Activated CD4-positive, alpha-beta memory T cell treated with anti-CD3 and anti-CD28 coated beads, Interleukin-2, amount 10 ng/mL, durations not matched to agents 7 days and 5 days (primary cell): Measurements from ENCODE around the gene DNAJB8. TPM values are rescaled to one million over a fixed set of nuclear protein-coding genes. Genes with fewer than 3 reads are reported as not detected.

ENCODE experiments used
- CTCF ChIA-PET: fragments of 350-600 bp; sonication (Branson Sonifier 250); formaldehyde crosslinking; loops from one replicate; lab custom pipeline; 2021; ENCODE audit warnings: antibody characterized with exemption, inconsistent platforms; lab: Charles Lee
- POLR2A ChIA-PET: fragments of 350-600 bp; sonication (Branson Sonifier 250); formaldehyde crosslinking; loops from one replicate; lab custom pipeline; 2021; ENCODE audit warnings: antibody characterized with exemption; lab: Charles Lee
- DNase-seq: peaks from one replicate; pipeline ENCODE4 v3.0.0-alpha.2; 2020
- H3K27ac Mint-ChIP-seq: one replicate; pipeline ENCODE4 v1.8.0; 2021; ENCODE audit warnings: mild to moderate bottlenecking, mixed read lengths
- H3K27me3 Mint-ChIP-seq: one replicate; pipeline ENCODE4 v1.8.0; 2021; ENCODE audit warnings: mixed read lengths
- H3K36me3 Mint-ChIP-seq: one replicate; pipeline ENCODE4 v1.8.0; 2021; ENCODE audit warnings: low read depth, mixed read lengths
- H3K4me1 Mint-ChIP-seq: one replicate; pipeline ENCODE4 v1.8.0; 2021; ENCODE audit warnings: mixed read lengths
- H3K4me3 Mint-ChIP-seq: one replicate; pipeline ENCODE4 v1.8.0; 2021; ENCODE audit warnings: mild to moderate bottlenecking, mixed read lengths
- H3K9me3 Mint-ChIP-seq: one replicate; pipeline ENCODE4 v1.8.0; 2021; ENCODE audit warnings: mixed read lengths
- total RNA-seq, 2 experiments: library from RNA; stranded (reverse); gene quantifications; one replicate each; pipeline ENCODE4 v1.2.3, GENCODE V29; 2021

The DNAJB8 gene
- total RNA-seq, 2 experiments from 2014 or later = not detected

DNA sequence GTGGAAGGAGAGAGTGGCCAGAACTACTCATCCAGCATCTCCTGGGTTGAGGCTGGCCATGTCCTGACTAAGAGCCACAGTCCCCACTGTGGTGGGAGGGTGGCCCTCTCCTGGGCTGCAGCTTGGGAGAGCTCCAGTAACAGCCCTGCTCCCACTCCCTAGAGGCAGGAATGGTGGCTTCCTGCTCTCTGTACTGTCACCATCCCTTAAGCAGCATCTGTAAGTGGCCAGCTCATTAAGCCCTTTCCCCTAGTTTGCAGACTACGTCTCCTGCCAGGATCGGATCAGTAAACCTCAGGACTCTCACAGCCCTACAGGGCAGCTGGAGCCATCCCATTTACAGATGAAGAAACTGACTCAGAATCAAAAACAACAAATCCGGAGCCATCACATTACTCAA is 30.5 kb downstream of the DNAJB8 start:
- POLR2A ChIA-PET = no interaction called here
- CTCF ChIA-PET = interaction anchor here (1.2 kb wide), 1 partner anchor 9 kb away, joined by 3 read pairs; no protein-coding TSS in a partner anchor
- H3K4me1 Mint-ChIP-seq = peaks cover 5% of the 10 kb centered on the region
- no peak overlapping the region for H3K4me3 Mint-ChIP-seq
- no peaks in the 10 kb centered on the region for H3K9me3 Mint-ChIP-seq
- H3K27ac Mint-ChIP-seq = no peak overlapping the region
- H3K27me3 Mint-ChIP-seq = peaks cover 43% of the 10 kb centered on the region
- no peak for DNase-seq
- H3K36me3 Mint-ChIP-seq = no peaks in the 10 kb centered on the region

DNA sequence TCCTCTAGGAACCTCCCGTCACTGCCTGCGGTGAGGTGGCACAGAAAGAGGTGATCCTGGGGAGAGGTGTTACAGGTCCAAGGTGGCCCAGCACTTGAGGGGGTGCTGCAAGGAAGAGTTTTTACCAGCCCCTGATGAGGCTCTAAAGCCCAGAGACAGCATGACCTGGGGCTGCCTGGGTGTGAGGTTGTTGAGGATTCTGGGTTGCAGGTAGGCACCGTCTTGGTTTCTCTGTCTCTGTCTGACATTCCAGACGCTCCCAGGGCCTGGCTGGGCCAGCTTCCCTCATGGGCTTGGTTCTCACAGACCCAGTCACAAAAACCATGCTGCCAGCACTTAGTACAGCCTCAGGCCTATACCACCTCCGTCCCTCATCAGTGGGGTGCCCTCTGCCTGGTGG is 31.1 kb downstream of the DNAJB8 start:
- Mint-ChIP-seq H3K4me1 (peaks cover 5% of the 10 kb centered on the region), H3K27me3 (peaks cover 50% of the 10 kb centered on the region), H3K36me3 (no peaks in the 10 kb centered on the region), H3K27ac (no peak overlapping the region), H3K9me3 (no peaks in the 10 kb centered on the region), H3K4me3 (no peak overlapping the region)
- ChIA-PET CTCF (no interaction called here), POLR2A (no interaction called here)
- no peak for DNase-seq

DNA sequence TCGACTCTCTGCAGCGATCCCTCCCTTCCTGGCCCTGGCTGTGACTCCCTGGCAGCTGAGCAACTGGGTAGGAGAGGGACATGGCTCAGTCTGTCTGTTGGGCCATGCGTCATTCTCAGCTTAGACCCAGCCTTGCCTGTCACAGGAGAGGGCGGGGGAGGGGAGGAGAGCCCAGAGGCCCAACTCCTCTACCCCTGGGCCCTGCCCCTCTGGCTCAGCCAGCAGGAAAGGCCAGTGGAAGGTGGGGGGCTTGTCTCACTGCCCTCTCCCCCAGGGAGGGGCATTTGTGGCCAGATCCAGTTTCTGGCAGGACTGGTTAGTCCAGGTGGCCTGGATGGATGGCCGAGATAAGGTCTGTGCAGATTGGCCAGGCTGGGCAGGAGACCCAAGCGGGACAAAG is 31.6 kb downstream of the DNAJB8 start:
- no peaks in the 10 kb centered on the region for H3K9me3 Mint-ChIP-seq
- H3K27me3 Mint-ChIP-seq = peaks cover 52% of the 10 kb centered on the region
- H3K4me3 Mint-ChIP-seq = no peak overlapping the region
- ChIA-PET POLR2A (no interaction called here), CTCF (no interaction called here)
- no peak overlapping the region for H3K27ac Mint-ChIP-seq
- no peaks in the 10 kb centered on the region for H3K36me3 Mint-ChIP-seq
- H3K4me1 Mint-ChIP-seq = peaks cover 5% of the 10 kb centered on the region
- DNase-seq = no peak

DNA sequence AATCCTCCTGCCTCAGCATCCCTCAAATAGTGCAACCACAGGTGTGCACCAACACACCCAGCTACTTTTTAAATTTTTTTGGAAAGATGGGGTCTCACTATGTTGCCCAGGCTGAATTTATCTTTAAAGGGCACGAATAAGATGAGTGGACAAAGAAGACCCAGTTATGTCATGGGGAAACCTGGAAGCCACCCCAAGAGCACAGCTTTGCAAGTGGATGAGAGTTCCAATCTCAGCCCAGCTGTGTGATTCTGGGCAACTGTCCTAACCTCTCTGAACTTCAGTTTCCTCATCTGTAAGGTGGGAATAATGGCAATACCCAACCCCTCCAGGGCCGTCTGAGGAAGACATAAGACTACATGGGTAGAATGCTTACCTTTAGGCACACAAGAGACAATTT is 32.2 kb downstream of the DNAJB8 start:
- Mint-ChIP-seq H3K27me3 (peaks cover 51% of the 10 kb centered on the region), H3K36me3 (no peaks in the 10 kb centered on the region), H3K27ac (no peak overlapping the region), H3K4me1 (peaks cover 5% of the 10 kb centered on the region), H3K9me3 (no peaks in the 10 kb centered on the region), H3K4me3 (no peak overlapping the region)
- no peak for DNase-seq
- POLR2A ChIA-PET = no interaction called here
- CTCF ChIA-PET = no interaction called here

DNA sequence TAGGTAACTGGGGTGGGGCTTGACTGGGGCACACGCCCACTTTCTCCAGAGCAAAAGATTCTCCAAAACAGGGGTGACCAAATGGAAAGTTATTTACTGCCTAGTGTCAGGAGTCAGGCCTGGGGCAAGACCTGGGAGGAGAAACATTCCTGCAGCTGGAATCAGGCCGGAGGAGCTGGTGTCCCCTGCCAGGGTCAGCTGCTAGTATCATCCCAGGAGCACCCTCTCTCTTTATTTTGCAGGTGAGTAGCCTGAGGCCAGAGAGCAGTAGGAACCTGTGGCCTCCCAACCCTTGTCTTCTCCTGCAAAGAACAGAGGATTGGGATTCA is 32.9 kb downstream of the DNAJB8 start:
- Mint-ChIP-seq H3K4me1 (peaks cover 5% of the 10 kb centered on the region), H3K36me3 (no peaks in the 10 kb centered on the region), H3K4me3 (no peak overlapping the region), H3K9me3 (no peaks in the 10 kb centered on the region), H3K27me3 (peaks cover 50% of the 10 kb centered on the region), H3K27ac (no peak overlapping the region)
- POLR2A ChIA-PET = no interaction called here
- no peak for DNase-seq
- CTCF ChIA-PET = no interaction called here

DNA sequence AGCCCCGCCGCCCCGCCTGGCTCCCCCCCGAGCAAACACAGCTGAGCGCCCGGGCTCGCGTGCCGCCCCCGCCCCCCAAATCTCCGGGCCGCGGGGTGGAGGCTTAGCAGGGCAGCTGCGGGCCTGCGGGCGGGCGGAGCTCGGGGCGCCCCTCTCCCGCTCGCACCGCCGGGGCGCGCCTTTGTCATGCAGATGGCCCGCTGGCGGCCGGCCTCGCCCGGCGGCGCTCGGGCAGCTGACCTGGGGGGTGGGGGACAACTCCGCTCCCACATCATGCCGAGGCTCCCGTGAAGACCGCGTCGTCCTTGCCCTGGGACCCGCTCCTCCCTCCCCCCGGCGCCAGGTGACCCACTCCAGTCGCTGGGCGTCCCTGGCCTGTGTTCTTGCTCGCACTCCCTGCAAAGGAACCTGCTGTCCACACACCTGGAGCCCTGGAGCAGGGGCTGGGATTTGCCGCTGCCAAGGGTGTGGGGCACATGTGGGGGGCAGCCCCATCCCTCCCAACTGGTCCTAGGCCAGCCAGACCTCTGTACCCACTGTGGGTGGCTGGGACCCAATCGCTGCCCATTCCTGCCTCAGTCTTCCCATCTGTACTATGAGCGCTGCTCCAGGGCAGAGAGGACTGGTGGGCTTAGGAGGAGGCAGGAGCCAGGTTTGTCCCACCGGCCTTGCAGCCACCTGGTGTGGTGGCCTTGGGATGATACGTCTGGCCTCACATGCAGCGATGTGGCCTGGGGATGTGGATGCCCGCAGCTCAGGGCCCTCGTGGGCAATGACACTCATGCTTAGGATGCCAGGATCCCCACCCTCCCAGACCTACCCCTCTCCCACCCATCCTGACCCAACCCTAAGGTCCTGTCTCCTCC is 33.5 kb downstream of the DNAJB8 start:
- H3K4me1 Mint-ChIP-seq = peaks cover 5% of the 10 kb centered on the region
- no peak overlapping the region for H3K4me3 Mint-ChIP-seq
- no peak for DNase-seq
- H3K9me3 Mint-ChIP-seq = no peaks in the 10 kb centered on the region
- ChIA-PET CTCF (no interaction called here), POLR2A (no interaction called here)
- H3K36me3 Mint-ChIP-seq = no peaks in the 10 kb centered on the region
- H3K27ac Mint-ChIP-seq = no peak overlapping the region
- H3K27me3 Mint-ChIP-seq = peaks cover 48% of the 10 kb centered on the region

DNA sequence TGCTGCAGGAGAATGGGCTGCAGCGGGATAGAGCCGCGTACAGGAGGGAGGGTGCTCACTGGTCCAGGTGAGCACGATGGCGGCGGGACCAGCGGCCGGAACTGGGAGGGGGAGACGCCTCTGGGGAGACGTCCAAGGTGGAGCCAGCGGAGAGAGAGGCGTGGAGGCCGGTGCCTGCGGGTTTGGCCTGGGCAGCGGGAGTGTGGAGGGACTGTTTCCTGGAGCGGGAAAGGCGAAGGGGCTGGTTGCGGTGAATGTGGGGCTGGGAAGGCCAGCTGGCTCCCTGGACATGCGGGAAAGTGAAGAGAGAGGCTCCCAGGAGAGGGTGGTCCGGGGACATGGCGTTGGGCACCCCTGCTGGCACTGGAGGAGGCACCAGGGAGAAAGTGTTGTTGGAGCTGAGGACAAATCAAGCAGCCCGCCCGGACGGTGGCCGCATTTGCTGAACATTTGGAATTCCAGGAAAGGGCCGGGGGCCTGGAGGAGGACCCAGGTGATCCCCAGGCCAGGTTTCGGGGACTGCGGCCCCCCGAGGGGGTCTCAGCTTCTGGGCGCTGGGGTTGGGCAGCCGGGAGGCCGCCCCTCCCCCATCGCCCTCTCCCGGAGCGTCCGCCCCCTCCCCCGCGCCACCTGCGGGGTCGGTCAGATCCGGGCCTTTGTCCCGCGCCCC is 34.3 kb downstream of the DNAJB8 start:
- POLR2A ChIA-PET = no interaction called here
- Mint-ChIP-seq H3K4me3 (no peak overlapping the region), H3K27me3 (peaks cover 49% of the 10 kb centered on the region)

DNA sequence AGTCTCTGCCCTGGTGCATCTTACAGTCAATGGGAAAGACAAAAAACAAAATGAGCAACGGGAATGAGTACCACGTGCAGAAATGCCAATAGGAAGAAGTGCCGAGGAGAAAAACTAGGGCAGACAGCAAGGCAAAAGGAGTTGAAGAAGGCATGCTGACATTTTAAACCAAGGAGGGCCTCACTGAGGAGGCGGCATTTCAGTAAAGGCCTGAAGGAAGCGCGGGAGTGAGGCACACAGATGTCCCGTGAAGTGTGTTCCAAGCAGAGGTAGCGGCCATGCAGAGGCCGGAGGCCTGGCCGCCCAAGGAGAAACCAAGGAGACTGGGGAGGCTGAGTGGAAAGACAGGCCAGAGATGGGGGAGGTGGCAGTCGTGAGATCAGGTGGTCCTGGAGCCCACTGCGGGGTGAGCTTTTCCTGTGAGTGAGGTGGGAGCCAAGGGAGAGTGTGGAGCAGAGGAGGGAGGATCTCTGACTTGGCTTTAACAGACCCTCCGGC is 34.8 kb downstream of the DNAJB8 start:
- H3K4me3 Mint-ChIP-seq = no peak overlapping the region
- H3K27ac Mint-ChIP-seq = no peak overlapping the region
- DNase-seq = no peak
- H3K4me1 Mint-ChIP-seq = peaks cover 5% of the 10 kb centered on the region
- H3K9me3 Mint-ChIP-seq = no peaks in the 10 kb centered on the region
- POLR2A ChIA-PET = no interaction called here
- CTCF ChIA-PET = no interaction called here
- H3K27me3 Mint-ChIP-seq = peaks cover 52% of the 10 kb centered on the region
- no peaks in the 10 kb centered on the region for H3K36me3 Mint-ChIP-seq

More for the DNA sequence above, 34.3 kb downstream of the DNAJB8 start:
- no peaks in the 10 kb centered on the region for H3K36me3 Mint-ChIP-seq
- peaks cover 5% of the 10 kb centered on the region for H3K4me1 Mint-ChIP-seq
- no peak overlapping the region for H3K27ac Mint-ChIP-seq
- H3K9me3 Mint-ChIP-seq = no peaks in the 10 kb centered on the region
- no peak for DNase-seq
- CTCF ChIA-PET = no interaction called here

DNA sequence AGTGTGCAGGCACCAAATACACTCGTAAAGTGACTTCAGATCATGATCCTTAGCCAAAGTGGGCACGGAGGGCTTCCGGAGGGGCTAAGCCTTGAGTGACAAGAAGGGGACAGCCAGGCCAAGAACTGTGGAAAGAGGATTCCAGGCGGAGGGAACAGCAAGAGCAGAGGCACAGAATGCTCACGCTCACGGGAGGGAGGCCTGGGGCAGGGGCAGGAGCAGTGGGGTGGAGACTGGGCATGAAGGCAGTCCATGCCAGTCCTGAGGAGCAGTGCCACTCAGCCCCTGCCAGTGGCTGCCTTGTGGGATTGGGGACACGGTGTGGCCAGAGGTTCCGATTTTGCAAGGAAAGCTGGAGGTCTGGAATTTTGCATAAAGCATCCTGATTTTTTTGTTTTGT is 36.0 kb downstream of the DNAJB8 start:
- H3K4me1 Mint-ChIP-seq = peaks cover 5% of the 10 kb centered on the region
- POLR2A ChIA-PET = no interaction called here
- no peak for DNase-seq
- no peaks in the 10 kb centered on the region for H3K36me3 Mint-ChIP-seq
- H3K27ac Mint-ChIP-seq = no peak overlapping the region
- H3K4me3 Mint-ChIP-seq = no peak overlapping the region
- H3K27me3 Mint-ChIP-seq = peaks cover 41% of the 10 kb centered on the region
- H3K9me3 Mint-ChIP-seq = no peaks in the 10 kb centered on the region
- CTCF ChIA-PET = no interaction called here

DNA sequence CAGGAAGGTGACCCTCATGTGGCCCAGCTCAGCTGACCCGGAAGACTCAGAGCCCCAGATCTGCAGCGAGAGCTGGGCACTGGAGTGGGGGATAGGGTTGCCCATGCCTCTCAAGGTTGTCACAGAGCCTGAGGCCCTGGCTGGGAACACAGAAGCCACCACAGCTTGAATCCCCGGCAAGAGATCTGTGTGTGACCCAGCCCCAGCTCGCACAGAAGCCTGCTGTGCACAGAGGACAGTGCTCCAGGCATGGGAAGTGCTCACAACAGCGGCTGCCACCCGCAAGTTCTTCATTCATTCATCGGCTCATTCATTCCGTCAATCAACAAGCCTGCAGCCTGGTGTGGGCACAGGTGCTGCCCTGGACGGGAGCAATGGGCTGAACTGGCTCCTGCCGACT is 36.4 kb downstream of the DNAJB8 start:
- Mint-ChIP-seq H3K27me3 (peaks cover 41% of the 10 kb centered on the region), H3K27ac (no peak overlapping the region), H3K4me1 (peaks cover 5% of the 10 kb centered on the region), H3K9me3 (no peaks in the 10 kb centered on the region), H3K4me3 (no peak overlapping the region), H3K36me3 (no peaks in the 10 kb centered on the region)
- ChIA-PET POLR2A (no interaction called here), CTCF (no interaction called here)
- no peak for DNase-seq

DNA sequence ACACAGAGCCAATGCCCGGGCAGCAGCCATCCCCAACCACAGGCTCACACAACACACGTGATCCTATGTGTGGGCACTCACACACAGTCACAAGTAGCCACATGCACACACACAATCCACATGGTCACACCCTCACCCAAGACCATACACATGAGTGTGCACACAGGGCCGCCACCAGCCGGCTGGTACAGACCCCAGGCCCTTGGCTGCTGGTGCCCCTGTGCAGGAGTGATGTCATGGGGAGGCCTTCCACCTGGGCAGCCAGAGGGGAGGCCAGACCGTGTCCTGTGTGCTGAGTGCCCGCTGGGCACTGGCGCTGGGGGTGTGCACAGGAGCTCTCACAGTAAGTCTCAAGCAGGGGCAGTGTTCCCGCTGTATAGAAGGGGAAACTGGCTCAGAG is 36.9 kb downstream of the DNAJB8 start:
- Mint-ChIP-seq H3K9me3 (no peaks in the 10 kb centered on the region), H3K4me3 (no peak overlapping the region), H3K27me3 (peaks cover 41% of the 10 kb centered on the region), H3K4me1 (peaks cover 5% of the 10 kb centered on the region), H3K27ac (no peak overlapping the region), H3K36me3 (no peaks in the 10 kb centered on the region)
- ChIA-PET CTCF (no interaction called here), POLR2A (no interaction called here)
- DNase-seq = no peak

DNA sequence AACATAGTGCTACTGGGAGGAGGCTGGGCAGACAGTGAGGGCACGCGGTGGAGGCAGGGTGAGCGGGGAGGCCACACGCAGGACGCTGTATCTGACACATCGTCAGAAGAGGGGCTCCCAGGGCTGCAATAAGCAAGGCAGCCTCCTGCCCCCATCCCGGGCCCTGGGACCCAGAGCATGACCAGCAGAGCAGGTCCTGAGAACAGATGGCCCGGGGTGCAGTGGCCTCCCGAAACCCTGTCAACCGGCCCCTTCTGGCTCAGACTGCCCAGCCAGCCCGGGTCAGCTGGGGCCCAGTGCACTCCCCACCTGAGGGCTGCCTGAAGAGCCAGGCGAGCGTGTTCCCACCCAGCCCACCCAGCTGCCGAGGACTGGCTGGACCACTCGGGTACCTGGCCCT is 37.4 kb downstream of the DNAJB8 start:
- ChIA-PET POLR2A (no interaction called here), CTCF (no interaction called here)
- H3K27me3 Mint-ChIP-seq = peaks cover 39% of the 10 kb centered on the region
- DNase-seq = no peak
- no peaks in the 10 kb centered on the region for H3K36me3 Mint-ChIP-seq
- no peaks in the 10 kb centered on the region for H3K9me3 Mint-ChIP-seq
- H3K27ac Mint-ChIP-seq = no peak overlapping the region
- peaks cover 5% of the 10 kb centered on the region for H3K4me1 Mint-ChIP-seq
- no peak overlapping the region for H3K4me3 Mint-ChIP-seq

DNA sequence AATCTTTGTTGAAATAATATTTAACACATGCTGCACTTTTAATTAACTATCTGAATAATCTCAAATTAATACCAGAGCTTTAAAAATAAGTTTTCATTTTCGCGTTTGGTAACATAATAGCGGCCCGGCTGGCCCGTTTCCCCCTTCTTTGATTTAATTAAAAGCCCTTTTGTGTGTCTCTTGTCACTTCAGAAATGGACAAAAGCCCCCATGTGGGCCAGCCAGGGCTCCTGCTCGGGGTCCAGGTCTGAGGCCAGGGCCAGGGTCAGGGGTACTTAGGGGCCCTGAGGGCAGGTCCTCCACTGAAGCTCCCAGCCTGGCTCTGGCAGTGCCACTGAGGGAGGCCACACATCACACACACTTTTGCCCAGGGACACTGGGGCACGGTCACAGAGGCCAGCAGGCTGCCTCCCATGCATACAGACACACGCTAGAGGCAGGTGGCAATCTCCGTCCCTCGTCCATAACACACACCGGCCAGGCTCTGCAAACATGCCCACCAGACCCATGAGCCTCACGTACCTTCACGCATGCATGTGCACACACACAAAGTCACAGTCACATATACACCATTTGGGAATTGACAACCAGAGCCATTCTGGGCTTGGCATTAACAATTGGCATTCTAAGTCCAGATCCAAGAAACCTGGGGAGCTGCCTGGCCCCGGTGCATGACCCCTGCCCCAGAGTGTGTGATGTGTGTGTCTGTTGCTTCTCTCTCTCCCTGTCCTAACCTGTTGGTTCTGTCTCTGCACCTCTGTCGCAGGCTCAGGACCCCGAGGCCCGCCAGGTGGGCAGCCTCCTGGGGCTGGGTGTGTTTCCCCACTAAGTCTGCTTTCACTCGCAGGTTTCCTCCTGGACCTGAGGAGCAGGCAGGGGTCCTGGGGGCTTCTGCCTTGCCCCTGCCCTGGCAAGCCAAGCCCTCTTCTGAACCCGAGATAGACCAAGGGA is 38.5 kb downstream of the DNAJB8 start:
- Mint-ChIP-seq H3K27me3 (peaks cover 30% of the 10 kb centered on the region), H3K27ac (no peak overlapping the region), H3K9me3 (no peaks in the 10 kb centered on the region), H3K36me3 (no peaks in the 10 kb centered on the region), H3K4me3 (no peak overlapping the region), H3K4me1 (peaks cover 5% of the 10 kb centered on the region)
- ChIA-PET CTCF (interaction anchor here (0.7 to 3.6 kb wide), 5 partner anchors 9 to 181 kb away, joined by 3 to 19 read pairs (median 5); no protein-coding TSS in a partner anchor), POLR2A (no interaction called here)
- DNase-seq = no peak
